Loucy (cell line): ENCODE data around the gene FBH1.

Experiments used
- EZH2phosphoT487 ChIP-seq: fragments of 200-600 bp; IDR thresholded peaks from 2 replicates; pipeline ENCODE4 v1.6.1; 2018; ENCODE audit warnings: antibody characterized with exemption, mild to moderate bottlenecking, moderate library complexity, borderline replicate concordance
- TF ChIP-seq, protein P1 (sequence below): fragments of 200-600 bp; sonication (generic); conservative IDR thresholded peaks from 2 replicates; pipeline ENCODE4 v1.5.1; 2014; ENCODE audit warnings: mild to moderate bottlenecking, antibody characterized with exemption, low read length

DNA sequence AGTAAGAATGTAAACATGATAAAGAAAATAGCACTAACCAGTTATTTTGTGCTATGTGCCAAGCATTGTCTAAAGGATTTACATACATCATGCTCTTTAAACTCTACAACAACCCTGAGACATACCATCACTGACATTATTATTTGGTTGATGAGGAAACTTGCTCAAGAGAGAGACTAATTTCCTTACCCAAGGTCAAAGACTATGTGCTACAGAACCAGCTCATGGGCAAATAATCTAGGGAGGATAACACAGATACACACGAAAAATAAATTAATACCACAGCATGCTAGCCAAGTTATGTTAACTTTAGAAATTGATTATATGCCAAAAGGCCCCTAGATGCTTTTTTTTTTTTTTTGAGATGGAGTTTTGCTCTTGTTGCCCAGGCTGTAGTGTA lies 3.0 kb upstream of the FBH1 start:
- TF ChIP-seq, protein P1, sequence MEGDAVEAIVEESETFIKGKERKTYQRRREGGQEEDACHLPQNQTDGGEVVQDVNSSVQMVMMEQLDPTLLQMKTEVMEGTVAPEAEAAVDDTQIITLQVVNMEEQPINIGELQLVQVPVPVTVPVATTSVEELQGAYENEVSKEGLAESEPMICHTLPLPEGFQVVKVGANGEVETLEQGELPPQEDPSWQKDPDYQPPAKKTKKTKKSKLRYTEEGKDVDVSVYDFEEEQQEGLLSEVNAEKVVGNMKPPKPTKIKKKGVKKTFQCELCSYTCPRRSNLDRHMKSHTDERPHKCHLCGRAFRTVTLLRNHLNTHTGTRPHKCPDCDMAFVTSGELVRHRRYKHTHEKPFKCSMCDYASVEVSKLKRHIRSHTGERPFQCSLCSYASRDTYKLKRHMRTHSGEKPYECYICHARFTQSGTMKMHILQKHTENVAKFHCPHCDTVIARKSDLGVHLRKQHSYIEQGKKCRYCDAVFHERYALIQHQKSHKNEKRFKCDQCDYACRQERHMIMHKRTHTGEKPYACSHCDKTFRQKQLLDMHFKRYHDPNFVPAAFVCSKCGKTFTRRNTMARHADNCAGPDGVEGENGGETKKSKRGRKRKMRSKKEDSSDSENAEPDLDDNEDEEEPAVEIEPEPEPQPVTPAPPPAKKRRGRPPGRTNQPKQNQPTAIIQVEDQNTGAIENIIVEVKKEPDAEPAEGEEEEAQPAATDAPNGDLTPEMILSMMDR = no peak
- no peak for TF ChIP-seq EZH2phosphoT487
